GM12878 (cell line): ENCODE data around the gene DNAJB5. TPM values are rescaled to one million over a fixed set of nuclear protein-coding genes. Genes with fewer than 3 reads are reported as not detected.

ENCODE experiments used
- ATAC-seq: fragments of 200-7000 bp; cut with Tn5 transposase; 3 replicates; pipeline ENCODE4 v1.9.1; 2020; ENCODE audit warnings: mild to moderate bottlenecking, moderate library complexity
- BruUV-seq: library from RNA; stranded (reverse); fragments of 400-500 nt; replicated peaks from 2 replicates; lab custom pipeline; 2021; lab: Mats Ljungman, UMichigan
- CTCF ChIA-PET: fragments of 300-600 bp; sonication (Branson Sonifier 250); formaldehyde crosslinking; extraction: SDS; loops from one replicate; lab custom pipeline; 2021; ENCODE audit warnings: inconsistent platforms; lab: Yijun Ruan, JAX
- POLR2A ChIA-PET: fragments of 350-600 bp; formaldehyde crosslinking; extraction: SDS; loops from one replicate; lab custom pipeline; 2021; ENCODE audit warnings: inconsistent platforms; lab: Charles Lee
- RAD21 ChIA-PET: fragments of 300-600 bp; sonication (Branson Sonifier 250); formaldehyde crosslinking; loops from one replicate; lab custom pipeline; 2023; ENCODE audit warnings: antibody characterized with exemption; ENCODE audit not compliant: unreplicated experiment; lab: Charles Lee
- SMC1A ChIA-PET: fragments of 300-600 bp; sonication (Branson Sonifier 250); formaldehyde crosslinking; loops from one replicate; lab custom pipeline; 2023; ENCODE audit not compliant: unreplicated experiment, uncharacterized antibody; lab: Charles Lee
- DNase-seq: peaks from one replicate; pipeline ENCODE4 v3.0.0-alpha.2; 2011; ENCODE audit warnings: low read depth, low spot score
- FAIRE-seq: peaks from 3 replicates; lab custom pipeline; 2011; peaks lifted over from hg19 to GRCh38; lab: Jason Lieb, UNC
- H2AFZ ChIP-seq: 2 replicates; pipeline ENCODE4 v1.6.0; 2011; ENCODE audit warnings: low read depth, low read length, control low read depth; ENCODE audit not compliant: control insufficient read depth
- H3K27ac ChIP-seq: 2 replicates; pipeline ENCODE4 v1.5.1; 2011; ENCODE audit warnings: control low read depth; ENCODE audit not compliant: control insufficient read depth, insufficient read depth
- H3K27me3 ChIP-seq, 2 experiments: replicated peaks in 1 of 2; 2 replicates each; pipeline versions ENCODE4 v1.6.0 to v1.6.1; 2011; ENCODE audit warnings: low read length in 1 of 2; ENCODE audit not compliant: control insufficient read depth in 2 of 2, insufficient read depth in 2 of 2
- H3K36me3 ChIP-seq, 2 experiments: 2 replicates each; pipeline ENCODE4 v1.5.1; 2011; ENCODE audit warnings: low read length in 1 of 2; ENCODE audit not compliant: control insufficient read depth in 2 of 2, insufficient read depth in 2 of 2
- H3K4me1 ChIP-seq: 2 replicates; pipeline ENCODE4 v1.6.1; 2011; ENCODE audit warnings: mild to moderate bottlenecking, low read length, moderate library complexity, mixed read lengths; ENCODE audit not compliant: control insufficient read depth, insufficient read depth
- H3K4me2 ChIP-seq: 2 replicates; pipeline ENCODE4 v1.6.0; 2011; ENCODE audit warnings: control low read depth; ENCODE audit not compliant: control insufficient read depth, insufficient read depth
- H3K4me3 ChIP-seq: fragments of 200-600 bp; sonication (generic); 2 replicates; pipeline ENCODE4 v1.5.1; 2016
- H3K79me2 ChIP-seq: 2 replicates; pipeline ENCODE4 v1.6.0; 2011; ENCODE audit warnings: low read length; ENCODE audit not compliant: control insufficient read depth, insufficient read depth
- H3K9ac ChIP-seq: 2 replicates; pipeline ENCODE4 v1.8.0; 2011; ENCODE audit warnings: low read length, control low read depth, mixed read lengths; ENCODE audit not compliant: control insufficient read depth, insufficient read depth
- H3K9me3 ChIP-seq: replicated peaks from 3 replicates; pipeline ENCODE4 v1.5.1; 2011; ENCODE audit warnings: mild to moderate bottlenecking, low read length; ENCODE audit not compliant: control insufficient read depth, insufficient read depth
- H4K20me1 ChIP-seq: 2 replicates; pipeline ENCODE4 v1.6.0; 2011; ENCODE audit not compliant: control insufficient read depth, insufficient read depth
- FOS ChIP-seq: IDR thresholded peaks from 3 replicates; pipeline ENCODE4 v1.6.1; 2011; ENCODE audit warnings: borderline replicate concordance; ENCODE audit not compliant: insufficient read length; ENCODE audit errors: extremely low read depth
- IKZF2 ChIP-seq, 2 experiments: fragments of 450-650 bp; IDR thresholded peaks; 2 replicates each; pipeline ENCODE4 v1.6.1; 2017; ENCODE audit warnings: mild to moderate bottlenecking in 2 of 2, moderate library complexity in 2 of 2
- MTA3 ChIP-seq: IDR thresholded peaks from 2 replicates; pipeline ENCODE4 v1.6.1; 2012; ENCODE audit warnings: low read length, inconsistent platforms, borderline replicate concordance
- NFYB ChIP-seq: IDR thresholded peaks from 2 replicates; pipeline ENCODE4 v1.6.1; 2011; ENCODE audit warnings: low read depth, mild to moderate bottlenecking, low read length, improper control_type of control experiment, moderate library complexity; ENCODE audit not compliant: insufficient read depth
- NKRF ChIP-seq: fragments of 450-650 bp; conservative IDR thresholded peaks from 2 replicates; pipeline ENCODE4 v1.6.1; 2017; ENCODE audit warnings: mild to moderate bottlenecking, moderate library complexity
- NR2C1 ChIP-seq: fragments of 450-650 bp; IDR thresholded peaks from 2 replicates; pipeline ENCODE4 v1.6.1; 2017; ENCODE audit warnings: antibody characterized with exemption, mild to moderate bottlenecking, moderate library complexity
- RB1 ChIP-seq: fragments of 450-650 bp; formaldehyde crosslinking; IDR thresholded peaks from 2 replicates; pipeline ENCODE4 v1.6.1; 2017; ENCODE audit warnings: mild to moderate bottlenecking, borderline replicate concordance
- RELA ChIP-seq: fragments of 450-650 bp; IDR thresholded peaks from 2 replicates; pipeline ENCODE4 v1.8.0; 2014; ENCODE audit warnings: borderline replicate concordance; ENCODE audit not compliant: partially characterized antibody
- SMAD1 ChIP-seq: fragments of 450-650 bp; IDR thresholded peaks from 2 replicates; pipeline ENCODE4 v1.6.1; 2018; ENCODE audit warnings: mild to moderate bottlenecking, low read depth; ENCODE audit not compliant: partially characterized antibody
- SREBF1 ChIP-seq: IDR thresholded peaks from 2 replicates; pipeline ENCODE4 v1.6.1; 2012; ENCODE audit warnings: mild to moderate bottlenecking, low read length
- SRF ChIP-seq, 2 experiments: IDR thresholded peaks; 2 replicates each; pipeline ENCODE4 v1.6.1; 2011; ENCODE audit warnings: low read depth in 2 of 2, low read length in 2 of 2, mild to moderate bottlenecking in 1 of 2, moderate library complexity in 1 of 2
- SUPT20H ChIP-seq: IDR thresholded peaks from 2 replicates; pipeline ENCODE4 v1.6.1; 2011; ENCODE audit warnings: low read depth, mild to moderate bottlenecking, low read length, moderate library complexity, borderline replicate concordance; ENCODE audit not compliant: control insufficient read depth
- TBL1XR1 ChIP-seq: IDR thresholded peaks from 2 replicates; pipeline ENCODE4 v1.6.1; 2012; ENCODE audit warnings: low read depth, low read length, improper control_type of control experiment
- USF2 ChIP-seq: IDR thresholded peaks from 2 replicates; pipeline ENCODE4 v1.6.1; 2011; ENCODE audit warnings: low read depth, low read length, improper control_type of control experiment, borderline replicate concordance
- WGBS: methylation state at CpG from one replicate; pipeline ENCODE4 v1.1.6; 2016; ENCODE audit warnings: low lambda C conversion rate; ENCODE audit not compliant: insufficient replicate concordance, insufficient coverage; ENCODE audit errors: missing lambda C conversion rate; 5-methylcytosine and 5-hydroxymethylcytosine counted together
- in situ Hi-C: fragments of 300-500 bp; cut with MboI; formaldehyde crosslinking; loops from 9 replicates; pipeline ENCODE4 v1.14.3; 2018; ENCODE audit warnings: mixed read lengths
- intact Hi-C: fragments of 100-400 bp; cut with micrococcal nuclease; formaldehyde crosslinking; loops from one replicate; pipeline ENCODE4 v1.14.2; 2022; ENCODE audit not compliant: unreplicated experiment
- polyA plus RNA-seq, 11 experiments: library from polyadenylated mRNA; depleted of rRNA in 4 of 11; unstranded in 6 of 11; stranded (reverse) in 5 of 11; fragments of >200 nt; fragmentation: Nextera tagmentation in 4 of 11; fragmentation: Illumina TruSeq in 1 of 11; extraction: Ambion mirVana in 4 of 11; extraction: Trizol in 1 of 11; gene quantifications; 1 replicate in 1 of 11; 2 replicates in 10 of 11; pipeline versions ENCODE4 v1.2.1 to v1.2.3, GENCODE V29; 2011 to 2016; ENCODE audit warnings: inconsistent platforms in 2 of 11, missing spikeins in 2 of 11, low read depth in 1 of 11
- total RNA-seq, 4 experiments: library from RNA; depleted of rRNA in 3 of 4; stranded (reverse); fragments of >200 nt in 3 of 4; fragmentation: Illumina TruSeq in 1 of 4; extraction: Trizol in 1 of 4; gene quantifications; 2 replicates each; pipeline versions ENCODE4 v1.2.1 to v1.2.3, GENCODE V29; 2013 to 2021

DNAJB5 gene
- total and polyA plus RNA-seq, 10 of the 15 experiments (the other 5 are each of a cell fraction or from before 2014, with no cell fraction given) = 0.92 to 13.3 (median 6.8) TPM

- SMC1A ChIA-PET = interaction anchor here (0.5 to 3.4 kb wide), 5 partner anchors 10 to 927 kb away, joined by 3 to 16 read pairs (median 3); no protein-coding TSS in a partner anchor
- H3K27ac ChIP-seq = no peak overlapping the region
- H3K79me2 ChIP-seq = no peaks in the 10 kb centered on the region
- ATAC-seq (peak; percentile 20), DNase-seq (no peak), FAIRE-seq (no peak)
- no peak overlapping the region for H3K4me2 ChIP-seq
- in situ Hi-C loops (no loop called here), intact Hi-C loops (no loop called here)
- no peak overlapping the region for H2AFZ ChIP-seq
- H3K9ac ChIP-seq = no peak overlapping the region
- no peaks in the 10 kb centered on the region for H4K20me1 ChIP-seq
- no peak overlapping the region for H3K4me3 ChIP-seq
- peaks cover 8 to 24% of the 10 kb centered on the region in 2 experiments for H3K27me3 ChIP-seq
- CTCF ChIA-PET = interaction anchor here (0.6 to 1.5 kb wide), 7 partner anchors 11 to 134 kb away, joined by 3 to 7 read pairs (median 3); partner anchors contain the start of gene PIGO
- no peaks in the 10 kb centered on the region for H3K36me3 ChIP-seq
- RAD21 ChIA-PET = interaction anchor here (1.3 to 1.9 kb wide), 2 partner anchors 23 to 117 kb away, joined by 3 to 8 read pairs; partner anchors contain the start of gene FANCG
- WGBS = 79% methylated on average over 3 of the region's 3 CpGs
- BruUV-seq = no TSS peak
- no peaks in the 10 kb centered on the region for H3K9me3 ChIP-seq
- POLR2A ChIA-PET = no interaction called here
- H3K4me1 ChIP-seq = no peaks in the 10 kb centered on the region
- no peak for TF ChIP-seq USF2
- TF ChIP-seq TBL1XR1 = no peak
- TF ChIP-seq RB1 = no peak
- TF ChIP-seq RELA = no peak
- no peak for TF ChIP-seq NKRF
- no peak for TF ChIP-seq FOS
- TF ChIP-seq IKZF2 (IDR thresholded peaks at IDR 0.05) = no peak
- TF ChIP-seq SUPT20H = no peak
- TF ChIP-seq MTA3 = no peak
- TF ChIP-seq NR2C1 = no peak
- TF ChIP-seq NFYB = no peak
- no peak for TF ChIP-seq SRF (IDR thresholded peaks at IDR 0.05; ENCODE audit: low read depth in 2 of 2, low read length in 2 of 2)
- no peak for TF ChIP-seq SREBF1
- TF ChIP-seq SMAD1 = no peak
These were observed 27.0 kb upstream of the DNAJB5 start for GRCh38 chr9:34962546-34962945.
